GM21529 (cell line): ENCODE measurements around the gene RPL15.
"Not testable (repeated sequence)": the region's sequence is repeated elsewhere in the genome, so short reads cannot be mapped to it uniquely, and the experiment has no call there.

Source experiments
- ATAC-seq: cut with Tn5 transposase; IDR thresholded peaks from one replicate; pipeline ENCODE4 v1.9.1; 2021; ENCODE audit not compliant: unreplicated experiment

The RPL15 gene

DNA sequence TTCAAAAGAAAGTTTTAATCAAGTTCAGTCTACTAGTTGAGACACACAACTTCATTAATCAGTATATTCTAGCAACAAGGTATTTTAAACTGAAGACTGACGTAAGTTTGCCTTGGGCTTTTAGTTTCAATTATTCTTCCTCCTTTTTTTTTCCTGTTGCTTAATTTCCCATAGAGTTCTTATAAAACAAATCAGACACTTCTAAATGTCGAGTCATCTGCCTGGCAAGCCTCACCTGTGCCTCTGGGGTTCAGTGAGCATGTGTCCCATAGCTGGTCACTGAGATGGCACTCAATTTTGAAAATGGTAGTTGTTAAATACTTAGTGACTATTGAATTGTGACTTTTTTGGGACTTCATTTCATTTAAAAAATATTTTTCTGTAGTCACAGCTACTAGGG is 27.5 kb upstream of the RPL15 start:
- no peak for ATAC-seq

DNA sequence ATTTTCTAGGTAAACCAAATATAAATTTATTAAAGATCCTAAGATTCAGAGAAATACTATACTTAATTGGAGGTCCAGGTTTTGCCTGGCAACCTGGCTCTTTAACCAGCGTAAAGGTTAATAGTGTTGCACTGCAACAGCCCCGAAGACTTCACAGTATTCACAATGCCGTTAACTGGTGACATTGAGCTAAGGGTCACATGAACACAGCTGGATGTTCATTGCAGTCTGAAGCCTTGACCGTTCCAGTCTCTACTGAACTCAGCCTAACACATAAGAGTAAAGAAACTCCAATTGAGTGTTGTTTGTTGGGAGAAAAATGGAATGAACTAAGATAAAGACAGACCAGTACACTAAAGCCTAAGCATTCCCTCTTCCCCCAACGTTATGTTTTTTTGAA is 27.0 kb upstream of the RPL15 start:
- no peak for ATAC-seq

DNA sequence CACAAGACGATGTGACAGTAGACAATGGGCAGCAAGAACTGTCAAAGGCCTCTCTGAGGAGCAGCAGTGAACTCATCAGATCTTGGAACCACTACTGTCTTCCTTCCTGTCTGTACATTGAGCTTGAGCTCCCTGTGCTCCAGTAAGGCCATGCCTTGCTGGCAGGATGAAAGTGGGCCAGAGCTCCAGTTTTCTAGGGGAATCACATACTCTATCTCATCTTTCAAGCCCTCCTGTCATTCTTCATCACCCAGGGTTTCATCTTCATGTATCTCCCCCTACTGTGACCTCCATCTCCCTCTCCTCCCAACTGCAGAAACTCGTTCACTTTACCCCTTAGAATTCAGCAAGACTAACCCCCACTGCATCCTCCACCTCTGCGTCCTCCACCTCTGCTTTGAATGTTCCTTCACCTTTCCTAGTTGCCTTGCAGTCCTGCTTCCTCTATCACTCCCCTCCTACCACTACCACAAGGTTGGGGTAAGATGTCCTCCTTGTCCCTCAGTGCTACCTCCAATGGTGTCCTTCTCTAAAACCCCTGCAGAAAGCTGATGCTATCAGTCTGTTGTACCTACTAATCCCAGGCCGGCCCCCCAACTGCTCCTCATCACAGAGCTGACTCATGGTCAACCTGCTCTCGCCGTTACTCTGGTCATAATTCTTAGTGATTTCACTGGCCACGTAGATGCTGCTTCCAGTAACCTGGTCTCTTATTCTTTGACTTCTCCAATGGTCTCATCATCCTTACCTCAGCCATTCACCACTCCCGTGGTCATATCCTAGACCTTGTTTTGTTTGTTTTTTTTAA is 22.5 kb upstream of the RPL15 start:
- ATAC-seq = no peak

DNA sequence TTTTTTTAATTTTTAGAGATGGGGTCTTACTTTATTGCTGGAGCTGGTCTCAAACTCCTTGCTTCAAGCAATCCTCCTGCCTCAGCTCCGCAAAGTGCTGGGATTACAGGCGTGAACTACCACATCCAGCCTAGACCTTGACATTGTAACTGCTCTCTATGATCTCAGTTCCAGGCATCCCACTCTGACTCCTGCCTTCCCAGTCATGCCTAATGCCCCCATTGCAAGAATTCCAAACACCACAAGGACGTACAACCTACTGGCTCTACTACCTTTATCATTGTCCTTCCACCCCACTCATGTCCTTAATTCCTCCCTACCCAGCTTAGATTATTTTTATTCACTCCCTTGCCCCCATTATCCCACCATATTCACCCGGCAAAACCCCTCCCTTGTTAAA is 21.8 kb upstream of the RPL15 start:
- ATAC-seq = no peak

DNA sequence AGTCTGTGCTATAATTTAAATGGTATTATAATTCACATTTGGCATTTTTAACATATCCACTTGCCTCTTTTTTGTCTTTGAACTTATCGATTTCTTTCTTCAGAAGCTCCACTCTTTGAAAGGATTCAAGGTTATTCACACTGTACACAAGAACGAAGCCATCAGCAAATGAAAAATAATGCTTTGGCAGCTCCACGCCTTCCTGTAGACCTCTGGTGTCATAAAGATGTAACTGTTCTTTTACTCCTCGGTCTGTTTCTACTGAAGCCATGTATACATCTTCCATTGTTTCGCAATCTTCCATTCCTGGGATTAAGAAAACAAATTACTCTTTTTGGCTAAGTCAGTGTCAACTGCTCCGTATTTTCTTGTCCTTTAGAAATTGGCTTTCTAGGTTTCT is 16.2 kb upstream of the RPL15 start:
- ATAC-seq = no peak

DNA sequence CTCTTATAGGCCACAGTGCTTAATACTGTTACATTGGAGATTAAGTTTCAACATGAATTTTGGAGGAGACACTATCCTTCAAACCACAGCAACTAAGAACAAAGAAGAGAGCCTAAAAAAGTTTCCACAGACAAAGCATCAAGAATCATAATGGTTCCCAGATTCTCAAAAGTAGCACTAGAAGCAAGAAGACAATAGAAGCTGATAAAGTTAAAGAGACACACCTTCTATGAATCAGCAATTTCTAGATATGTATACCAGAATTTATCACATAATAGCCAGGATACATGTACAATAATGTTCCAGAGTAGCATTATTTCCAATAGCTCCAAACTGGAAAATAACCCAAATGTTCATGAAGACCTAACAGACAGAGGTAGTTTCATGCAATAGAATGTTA is 12.4 kb upstream of the RPL15 start:
- ATAC-seq = no peak

DNA sequence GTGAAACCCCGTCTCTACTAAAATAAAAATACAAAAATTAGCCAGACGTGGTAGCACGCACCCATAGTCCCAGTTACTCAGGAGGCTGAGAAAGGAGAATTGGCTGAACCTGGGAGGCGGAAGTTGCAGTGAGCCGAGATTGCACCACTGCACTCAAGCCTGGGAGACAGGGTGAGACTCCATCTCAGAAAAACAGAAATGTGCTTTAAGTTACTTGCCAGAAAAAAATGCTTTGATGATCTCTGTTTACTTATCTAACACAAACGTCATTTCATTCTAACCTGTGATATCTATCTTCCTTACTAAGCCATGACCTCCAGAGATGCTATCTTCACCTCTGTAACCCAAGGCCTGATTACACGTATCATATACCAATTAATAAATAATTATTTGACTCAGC is 7.6 kb upstream of the RPL15 start:
- no peak for ATAC-seq

GRCh38 chr3:23911397-23911796 is 5.5 kb upstream of the RPL15 start:
- ATAC-seq = no peak

DNA sequence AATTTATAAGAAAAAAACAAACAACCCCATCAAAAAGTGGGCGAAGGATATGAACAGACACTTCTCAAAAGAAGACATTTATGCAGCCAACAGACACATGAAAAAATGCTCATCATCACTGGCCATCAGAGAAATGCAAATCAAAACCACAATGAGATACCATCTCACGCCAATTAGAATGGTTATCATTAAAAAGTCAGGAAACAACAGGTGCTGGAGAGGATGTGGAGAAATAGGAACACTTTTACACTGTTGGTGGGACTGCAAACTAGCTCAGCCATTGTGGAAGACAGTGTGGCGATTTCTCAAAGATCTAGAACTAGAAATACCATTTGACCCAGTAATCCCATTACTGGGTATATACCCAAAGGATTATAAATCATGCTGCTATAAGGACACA is 4.6 kb upstream of the RPL15 start:
- not testable (repeated sequence) for ATAC-seq

DNA sequence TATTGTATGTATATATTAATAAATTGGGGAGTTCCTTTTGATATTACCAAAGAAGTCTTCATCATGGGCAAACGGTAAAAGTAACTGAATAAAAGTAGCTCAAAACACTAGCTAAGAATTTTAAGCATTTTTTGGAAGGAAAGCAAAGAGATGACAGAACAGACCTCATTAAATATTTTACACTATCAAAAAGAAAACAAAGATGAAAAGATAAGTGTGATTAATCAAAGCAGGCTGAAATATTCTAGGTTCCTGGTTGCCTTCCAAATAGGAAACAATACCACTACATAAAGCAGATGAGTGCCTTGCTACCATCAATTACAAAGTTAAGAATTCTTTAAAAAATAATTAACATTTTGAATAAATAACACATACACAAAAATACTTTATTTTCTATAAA is 3.8 kb upstream of the RPL15 start:
- no peak for ATAC-seq

- peak; percentile 16 for ATAC-seq
Measured at GRCh38 chr3:23913873-23914743, 2.8 kb upstream of the RPL15 start.

- ATAC-seq = no peak
Measured at GRCh38 chr3:23915537-23916108, 1.3 kb upstream of the RPL15 start.

DNA sequence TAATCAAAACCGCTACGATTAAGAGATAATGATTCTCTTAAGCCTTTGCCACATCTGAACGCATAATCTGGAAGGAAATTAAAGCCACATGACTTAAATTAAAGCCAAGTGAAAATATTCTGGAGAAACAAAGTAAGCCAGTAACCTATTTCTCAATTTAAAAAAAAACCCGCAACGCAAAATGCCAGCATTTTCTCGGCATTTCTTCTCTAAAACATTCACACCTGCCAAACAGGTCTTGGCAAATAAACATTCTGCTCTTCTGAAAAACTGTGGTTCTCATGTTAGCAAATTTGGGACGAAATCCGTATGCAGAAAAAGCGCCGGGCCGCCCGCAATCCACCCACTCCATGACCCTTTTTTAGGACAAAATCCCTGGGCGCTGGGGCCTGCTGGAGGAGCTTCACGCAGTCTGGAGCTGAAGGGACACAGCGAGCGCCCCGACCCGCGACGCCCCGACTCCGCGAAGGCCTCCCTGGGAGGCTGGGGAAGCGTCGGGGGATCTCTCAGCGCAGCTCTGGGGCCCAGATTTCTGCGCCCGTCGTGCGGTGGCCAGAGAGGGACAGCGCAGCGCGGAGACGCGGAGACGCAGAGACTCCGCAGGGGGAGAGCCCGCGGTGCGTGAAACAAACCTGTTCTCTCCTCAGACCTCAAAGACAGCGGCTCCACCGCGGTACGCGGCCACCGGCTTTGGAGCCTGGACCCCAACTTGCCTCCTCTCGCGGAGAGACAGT is 613 bp upstream of the RPL15 start:
- peak; percentile 46 for ATAC-seq

- ATAC-seq = not testable (repeated sequence)
Measured at GRCh38 chr3:23917679-23918303, 859 bp downstream of the RPL15 start.

DNA sequence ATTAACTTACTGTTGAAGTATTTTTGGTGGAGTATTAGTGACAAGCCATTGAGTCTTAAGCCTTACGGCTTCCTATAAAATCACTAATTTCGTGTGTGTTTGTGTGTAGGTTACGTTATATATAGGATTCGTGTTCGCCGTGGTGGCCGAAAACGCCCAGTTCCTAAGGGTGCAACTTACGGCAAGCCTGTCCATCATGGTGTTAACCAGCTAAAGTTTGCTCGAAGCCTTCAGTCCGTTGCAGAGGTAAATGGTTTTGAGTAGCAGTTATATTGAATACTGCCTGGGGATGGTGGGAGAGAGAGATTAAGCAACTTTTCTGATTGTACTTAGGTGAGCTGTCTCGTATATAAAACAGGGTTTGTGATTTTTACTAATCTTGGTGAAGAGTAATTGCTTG is 1.4 kb downstream of the RPL15 start:
- not testable (repeated sequence) for ATAC-seq

DNA sequence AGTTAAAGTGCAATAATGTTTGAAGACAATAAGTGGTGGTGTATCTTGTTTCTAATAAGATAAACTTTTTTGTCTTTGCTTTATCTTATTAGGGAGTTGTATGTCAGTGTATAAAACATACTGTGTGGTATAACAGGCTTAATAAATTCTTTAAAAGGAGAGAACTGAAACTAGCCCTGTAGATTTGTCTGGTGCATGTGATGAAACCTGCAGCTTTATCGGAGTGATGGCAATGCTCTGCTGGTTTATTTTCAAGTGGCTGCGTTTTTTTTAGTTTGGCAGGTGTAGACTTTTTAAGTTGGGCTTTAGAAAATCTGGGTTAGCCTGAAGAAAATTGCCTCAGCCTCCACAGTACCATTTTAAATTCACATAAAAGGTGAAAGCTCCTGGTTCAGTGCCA is 2.7 kb downstream of the RPL15 start:
- no peak for ATAC-seq

DNA sequence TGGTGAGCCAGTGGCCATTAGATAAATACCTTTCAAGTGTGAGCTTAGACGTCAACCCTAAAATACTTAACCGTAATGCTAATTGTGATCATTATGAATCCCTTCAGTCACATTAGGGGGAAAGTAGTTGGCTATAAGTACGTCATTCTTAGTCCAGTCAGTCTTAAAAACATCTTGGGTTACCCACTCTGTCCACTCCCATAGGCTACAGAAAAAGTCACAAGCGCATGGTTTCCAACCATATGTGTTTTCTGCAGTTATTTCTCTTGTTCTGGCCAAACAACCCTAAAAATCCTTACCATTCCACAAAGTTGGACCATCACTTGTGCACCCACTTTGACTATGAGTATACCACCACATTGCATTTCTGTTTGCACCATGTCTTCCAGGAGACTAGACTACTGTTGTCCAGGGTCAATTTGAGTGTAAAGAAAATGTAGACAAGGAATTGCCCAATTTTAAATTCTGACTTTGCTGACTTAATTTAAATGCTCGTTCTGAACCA is 3.3 kb downstream of the RPL15 start:
- ATAC-seq = no peak

- no peak for ATAC-seq
Measured at GRCh38 chr3:23921052-23921511, 4.2 kb downstream of the RPL15 start.

DNA sequence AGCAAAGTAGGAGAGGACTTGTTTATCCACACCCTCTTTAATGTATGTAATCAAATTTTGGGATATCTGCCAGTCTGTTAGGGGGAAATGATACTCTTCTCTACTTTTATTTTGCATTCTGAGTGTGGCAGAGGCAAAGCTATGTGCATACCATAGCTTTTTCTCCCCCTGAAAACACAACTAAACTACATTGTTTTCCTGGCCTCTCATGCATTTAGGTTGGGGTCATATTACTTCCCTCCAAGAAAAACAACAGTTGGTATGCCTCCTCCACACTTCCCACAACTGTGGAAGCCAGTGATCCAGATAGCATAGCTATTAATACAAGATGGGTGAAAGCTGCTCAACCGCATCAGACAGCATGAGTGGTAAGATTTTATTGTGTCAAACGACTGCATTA is 6.9 kb downstream of the RPL15 start:
- ATAC-seq = no peak

DNA sequence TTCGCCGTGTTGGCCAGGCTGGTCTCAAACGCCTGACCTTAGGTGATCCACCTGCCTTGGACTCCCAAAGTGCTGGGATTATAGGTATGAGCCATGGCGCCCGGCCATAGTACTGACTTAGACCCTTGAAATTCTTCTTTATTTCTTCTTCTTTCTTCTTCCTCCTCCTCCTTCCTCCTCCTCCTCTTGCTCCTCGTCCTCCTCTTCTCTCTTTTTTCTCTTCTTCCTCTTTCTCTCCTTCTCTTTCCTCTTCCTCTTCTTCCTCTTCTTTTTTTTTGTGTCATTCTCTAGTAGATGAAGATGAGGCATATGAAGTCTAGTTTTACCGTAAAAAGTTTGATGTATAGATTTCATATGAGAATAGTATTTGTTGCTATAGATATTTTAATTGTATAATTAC is 9.3 kb downstream of the RPL15 start:
- ATAC-seq = no peak
